Pulmonary artery endothelial cell (primary cell): ENCODE data around the gene ARID3C. TPM values are rescaled to one million over a fixed set of nuclear protein-coding genes. Genes with fewer than 3 reads are reported as not detected.

Source experiments
- DNase-seq: peaks from one replicate; pipeline ENCODE4 v3.0.0-alpha.2; 2011; ENCODE audit warnings: low read depth, low spot score
- total RNA-seq: library from RNA; depleted of rRNA; stranded (reverse); fragments of >200 nt; gene quantifications from 2 replicates; pipeline ENCODE4 v1.2.3, GENCODE V29; 2014

Gene ARID3C
- total RNA-seq, 1 donor from 2014 or later: 0.13 TPM

DNA sequence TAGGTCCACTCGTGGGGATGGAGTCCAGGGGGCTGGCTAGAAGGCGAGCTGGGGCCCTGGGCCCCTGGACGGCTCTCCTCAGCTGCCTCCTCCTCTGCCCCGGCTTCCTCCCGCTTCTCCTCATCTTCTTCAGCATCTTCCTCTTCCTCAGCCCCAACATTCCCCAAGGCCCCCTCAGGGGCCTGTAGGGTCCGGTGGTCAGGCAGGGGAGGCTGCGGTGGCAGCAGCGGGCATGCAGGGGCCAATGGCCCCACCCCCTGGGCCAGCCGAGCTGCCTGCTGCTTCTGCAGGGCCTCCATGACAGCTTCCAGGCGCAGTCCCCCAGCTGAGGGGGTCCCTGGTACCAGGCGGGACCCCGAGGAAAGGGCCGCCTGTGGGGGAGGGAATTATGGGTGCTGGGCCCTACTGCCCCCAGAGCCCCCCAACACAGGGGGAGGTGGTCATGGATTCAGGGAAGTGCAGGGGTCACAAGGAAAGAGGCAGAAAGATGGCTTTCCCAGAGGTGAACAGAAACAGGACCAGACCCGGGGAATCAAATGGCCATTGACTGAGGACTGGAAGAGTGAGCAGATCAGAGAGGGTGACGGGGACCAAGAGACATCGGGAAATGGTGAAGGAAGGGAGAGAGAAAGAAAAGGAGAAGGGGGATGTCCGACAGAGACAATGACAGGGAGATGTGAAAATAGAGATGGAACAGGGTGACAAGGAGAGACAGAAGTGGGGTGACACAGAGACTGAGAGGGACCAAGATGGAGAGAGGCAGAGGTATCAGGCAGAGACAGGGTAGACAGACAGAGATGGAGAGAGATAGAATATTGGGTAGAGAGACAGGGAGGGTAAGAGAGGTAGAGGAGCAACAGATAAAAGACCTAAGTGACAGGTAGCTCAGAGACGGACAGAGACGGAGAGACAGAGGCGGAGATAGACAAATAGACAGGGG lies 880 bp downstream of the ARID3C start:
- DNase-seq: no peak

DNA sequence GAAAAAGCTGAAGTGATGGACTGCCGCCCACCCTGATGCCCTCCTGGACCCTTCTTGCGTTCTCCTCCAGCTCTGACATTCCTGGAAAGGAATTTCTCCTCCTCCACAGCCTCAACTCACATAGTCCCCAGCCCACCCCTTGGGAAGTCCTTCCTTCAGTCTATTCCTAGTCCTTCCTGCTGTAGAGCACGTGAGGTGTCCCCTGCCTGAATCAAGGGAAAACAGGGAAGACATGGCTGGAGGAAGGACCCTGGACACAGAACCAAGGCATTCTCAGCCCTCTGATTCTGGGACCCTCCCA lies 3.7 kb downstream of the ARID3C start:
- no peak for DNase-seq

DNA sequence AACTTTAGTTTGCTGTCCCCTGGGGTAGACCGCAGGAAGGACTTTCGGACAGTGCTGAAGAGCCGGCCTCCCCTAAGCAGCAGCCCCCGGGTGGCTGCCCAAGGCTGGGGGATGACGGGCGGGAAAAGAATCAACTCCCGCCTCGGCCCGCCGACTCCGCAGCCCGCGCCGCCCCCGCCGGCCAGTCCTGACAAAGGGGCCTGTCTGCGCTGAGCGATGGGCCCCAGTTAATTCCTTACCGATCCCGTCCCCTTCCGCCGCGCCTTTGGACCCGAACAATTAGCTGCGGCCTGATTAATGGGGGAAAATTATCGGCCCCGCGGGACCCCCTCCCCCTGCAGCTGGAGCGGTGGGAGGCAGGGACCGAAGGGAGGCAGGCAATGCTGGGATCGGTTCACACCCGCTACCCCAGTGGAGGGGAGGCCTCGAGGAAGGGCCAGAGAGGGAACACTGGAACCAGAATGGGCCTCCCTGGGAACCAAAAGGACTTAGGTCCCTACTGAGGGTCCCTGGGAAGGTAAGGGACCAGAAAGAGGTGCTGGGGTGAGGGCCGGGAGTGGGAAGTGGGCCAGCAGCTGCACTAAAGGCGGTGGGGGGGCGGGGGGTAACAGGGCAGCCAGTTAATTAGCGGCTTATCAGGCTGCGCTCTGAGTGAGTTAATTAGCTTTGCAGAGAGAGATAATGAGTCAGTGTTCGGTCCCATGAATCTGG lies 4.2 kb downstream of the ARID3C start:
- no peak for DNase-seq

DNA sequence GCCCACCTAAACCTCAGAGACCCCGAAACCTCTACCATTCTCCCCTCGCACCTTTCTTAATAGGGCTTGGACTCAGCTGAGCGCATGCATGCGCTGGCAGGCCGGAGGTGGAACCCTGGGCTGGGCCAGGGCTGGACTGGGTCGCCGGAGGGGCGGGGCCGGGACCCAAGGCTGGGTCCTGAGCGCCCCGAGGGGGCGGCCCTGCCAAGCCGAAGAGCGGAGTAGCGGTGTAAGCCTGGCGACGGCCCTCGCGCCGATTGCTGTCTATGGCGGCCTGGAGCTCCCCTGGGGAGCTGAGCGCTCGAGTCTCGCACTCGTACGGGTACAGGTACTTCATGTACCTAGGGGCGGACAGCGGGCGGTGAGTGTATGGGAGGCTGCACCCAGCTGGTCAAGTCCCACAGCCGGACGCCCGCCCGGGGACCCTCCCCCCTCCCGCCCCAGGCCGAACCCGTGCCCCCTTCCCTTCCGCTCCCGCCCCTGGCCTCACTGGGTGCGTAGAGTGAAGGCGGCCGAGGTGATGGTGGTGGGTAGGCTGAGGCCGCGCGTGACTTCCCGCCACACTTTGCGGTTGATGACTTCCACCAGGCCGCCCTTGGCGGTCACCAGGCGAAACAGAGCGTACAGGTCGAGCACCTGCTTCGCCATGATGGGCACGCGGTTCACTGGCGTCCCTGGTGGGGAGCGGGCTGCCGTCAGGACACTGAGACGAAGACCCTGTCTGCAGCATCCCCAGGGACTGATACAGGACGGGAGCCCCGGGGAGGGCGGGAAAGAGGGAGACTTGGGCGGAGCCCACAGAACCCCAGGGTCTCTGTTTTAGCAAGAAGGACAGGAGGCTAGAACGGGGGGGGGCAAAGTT lies 5.3 kb downstream of the ARID3C start:
- no peak for DNase-seq

DNA sequence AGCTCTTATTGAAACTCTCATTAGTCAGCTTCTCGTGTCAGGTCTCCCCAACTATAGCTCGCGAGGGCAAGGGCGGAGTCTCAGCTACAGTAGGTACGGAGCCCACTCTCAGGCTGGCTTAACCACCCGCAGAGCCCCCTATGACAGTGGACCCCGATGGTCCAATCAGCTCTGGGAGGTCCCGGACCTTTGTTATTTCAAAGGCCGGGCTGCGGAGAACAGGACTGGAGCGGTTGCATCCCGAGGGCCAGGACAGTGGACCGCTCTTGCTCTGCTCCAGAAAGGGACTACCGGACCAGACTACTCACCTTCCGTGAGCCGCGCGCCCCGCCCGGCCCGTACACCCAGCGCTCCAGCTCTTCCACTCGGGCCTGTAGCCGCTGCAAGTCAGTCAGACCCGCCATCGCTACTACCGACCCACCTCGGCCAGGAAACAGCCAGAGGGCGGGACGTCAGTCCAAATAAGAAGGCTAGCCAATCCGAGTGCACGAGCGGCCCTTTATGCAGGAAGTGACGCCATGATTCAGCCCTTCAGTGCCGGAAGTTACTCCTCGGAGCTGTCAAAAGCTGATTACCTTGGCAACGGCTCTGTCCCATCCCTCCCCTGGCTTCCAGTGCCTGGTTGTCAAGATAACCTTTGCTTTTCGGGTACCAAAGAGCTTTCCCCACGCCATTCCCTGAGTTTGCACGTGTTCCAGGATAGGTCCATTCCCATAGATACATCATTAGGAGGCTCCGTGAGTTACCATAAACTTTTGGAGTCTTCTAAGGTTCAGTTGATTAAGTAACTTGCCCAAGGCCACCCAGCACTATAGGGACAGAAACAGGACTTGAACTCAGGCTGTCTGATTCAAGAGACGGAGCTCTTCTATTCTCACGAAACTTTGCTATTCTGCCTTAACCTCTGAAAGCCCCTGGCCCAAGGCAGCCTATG lies 8.5 kb downstream of the ARID3C start, which contains the start of gene DCTN3:
DCTN3 (minus strand) TSS at position 435 of the 934 bp plus-strand sequence; CDS start at position 404, 31 bp downstream.
- DNase-seq: peak; percentile 83

DNA sequence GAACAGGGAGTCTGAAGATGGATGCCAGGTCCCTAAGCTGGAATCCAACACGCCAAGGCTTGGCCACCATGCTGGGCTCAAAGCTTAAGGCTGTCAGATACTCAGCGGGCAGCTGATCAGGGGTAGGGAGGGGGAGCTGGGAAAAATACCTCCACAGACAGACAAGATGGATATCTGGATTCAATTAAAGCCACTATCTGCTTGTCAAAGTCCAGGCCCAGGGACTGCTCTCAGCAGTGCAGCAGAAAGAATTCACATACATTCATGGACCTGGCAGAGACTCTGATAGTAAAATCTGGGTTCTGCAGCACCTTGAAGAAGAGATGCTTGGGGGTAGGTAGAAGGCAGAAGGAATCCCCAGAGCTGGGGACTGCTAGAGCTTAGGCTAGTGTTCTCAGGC lies 13.7 kb downstream of the ARID3C start:
- no peak for DNase-seq

DNA sequence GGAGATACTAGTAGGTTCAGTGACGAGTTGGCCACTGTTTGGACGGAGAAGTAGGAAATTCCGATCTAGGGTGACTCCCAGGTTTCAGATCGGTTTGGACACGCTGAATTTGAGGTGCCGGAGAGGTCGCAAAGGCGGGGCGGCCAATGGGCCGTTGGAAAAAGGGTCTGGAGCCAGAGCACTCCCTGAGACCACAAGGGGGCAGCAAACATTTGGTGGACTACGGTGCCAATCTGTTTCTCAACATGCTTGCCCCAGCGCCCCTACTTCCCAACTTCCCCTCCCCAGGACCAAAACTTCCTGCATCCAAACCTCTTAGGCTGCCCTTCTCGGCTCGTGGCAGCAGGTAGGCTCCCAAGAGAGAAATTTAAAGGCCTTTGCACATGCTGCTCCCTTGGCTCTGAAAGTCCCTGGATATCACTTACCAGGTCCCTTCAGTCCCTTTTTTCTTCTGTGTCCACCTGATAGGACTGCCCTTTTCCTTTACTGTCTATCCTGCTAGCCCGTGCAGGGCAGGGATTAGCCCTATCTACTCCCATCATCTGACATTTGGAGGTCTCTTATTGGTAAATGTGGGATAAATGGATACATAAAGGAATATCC lies 16.0 kb downstream of the ARID3C start:
- DNase-seq: peak; percentile 35

DNA sequence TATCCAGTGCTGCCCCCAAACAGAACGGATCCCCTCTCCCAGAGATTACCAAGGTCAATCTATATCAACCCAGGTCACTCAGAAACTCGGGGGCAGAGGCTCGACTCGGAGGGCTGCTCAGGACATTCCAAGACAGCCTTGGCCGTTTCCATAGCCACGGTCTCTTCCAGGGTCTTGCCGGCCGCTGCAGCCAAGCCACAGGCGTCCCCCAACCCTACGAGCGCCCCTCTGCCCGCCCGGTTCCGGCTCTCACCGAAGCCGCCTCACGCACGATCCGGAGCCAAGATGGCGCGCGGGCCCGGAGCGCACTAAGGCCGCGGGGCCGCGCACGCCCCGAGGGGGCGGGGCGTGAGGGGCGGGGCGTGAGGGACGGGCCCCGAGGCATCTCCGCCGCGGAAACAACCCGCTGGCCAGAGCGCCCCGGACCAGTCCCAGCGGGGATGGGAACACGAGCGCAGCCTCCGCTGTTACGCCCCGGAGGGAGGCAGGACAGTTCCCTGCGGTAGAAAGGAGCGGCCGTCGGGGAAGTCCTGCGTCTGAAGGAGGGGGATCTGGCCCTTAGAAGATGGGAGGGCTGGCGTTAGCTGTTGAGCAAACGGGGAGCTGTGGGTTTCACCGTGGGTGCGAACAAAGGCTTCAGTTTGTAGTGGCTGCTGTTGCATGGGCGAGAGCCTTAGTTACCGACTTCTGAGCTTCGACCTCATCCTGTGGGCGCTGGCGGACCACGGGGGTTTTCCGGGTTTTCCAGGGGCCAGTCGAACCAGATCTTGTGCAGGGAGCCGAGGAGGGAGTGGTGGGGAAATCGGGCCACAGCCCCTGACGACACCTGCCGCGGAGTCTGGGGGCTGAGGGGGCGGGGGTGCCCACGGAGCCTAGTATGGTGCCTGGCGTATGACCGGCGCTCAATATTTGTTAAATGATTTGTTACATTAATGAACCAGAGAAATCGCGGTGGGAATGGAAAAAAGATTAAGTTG lies 16.8 kb downstream of the ARID3C start, which contains the start of gene RPP25L:
RPP25L (minus strand) TSS at position 287 of the 977 bp plus-strand sequence. CDS start 801 bp downstream, outside the sequence.
- DNase-seq: peak; percentile 36

DNA sequence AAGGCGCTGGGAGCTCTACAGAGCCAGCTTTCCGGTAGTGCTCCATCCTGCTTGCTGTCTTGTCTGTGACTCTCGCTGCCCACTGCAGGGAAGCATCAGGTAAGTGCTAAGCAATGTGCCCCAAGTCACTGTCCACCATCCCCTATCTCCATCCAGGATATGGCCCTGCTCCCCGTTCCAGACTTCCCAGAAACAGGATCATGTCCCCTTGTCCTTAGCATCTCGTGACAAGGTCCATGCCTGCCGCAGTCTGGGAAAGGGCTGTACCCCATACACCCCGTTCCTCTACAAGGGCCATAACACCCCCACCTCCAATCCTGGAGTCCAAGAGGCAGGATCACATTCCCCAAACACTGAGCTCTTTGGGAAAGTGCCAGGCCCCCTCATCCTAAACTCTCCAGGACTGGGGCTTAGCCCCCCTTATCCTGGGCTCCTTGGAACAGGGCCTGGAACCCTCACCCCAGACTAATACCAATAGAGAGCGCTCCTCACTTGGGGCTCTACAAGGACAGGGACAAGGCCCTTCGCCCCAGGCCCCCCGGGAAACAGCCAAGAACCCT lies 17.5 kb downstream of the ARID3C start:
- no peak for DNase-seq

DNA sequence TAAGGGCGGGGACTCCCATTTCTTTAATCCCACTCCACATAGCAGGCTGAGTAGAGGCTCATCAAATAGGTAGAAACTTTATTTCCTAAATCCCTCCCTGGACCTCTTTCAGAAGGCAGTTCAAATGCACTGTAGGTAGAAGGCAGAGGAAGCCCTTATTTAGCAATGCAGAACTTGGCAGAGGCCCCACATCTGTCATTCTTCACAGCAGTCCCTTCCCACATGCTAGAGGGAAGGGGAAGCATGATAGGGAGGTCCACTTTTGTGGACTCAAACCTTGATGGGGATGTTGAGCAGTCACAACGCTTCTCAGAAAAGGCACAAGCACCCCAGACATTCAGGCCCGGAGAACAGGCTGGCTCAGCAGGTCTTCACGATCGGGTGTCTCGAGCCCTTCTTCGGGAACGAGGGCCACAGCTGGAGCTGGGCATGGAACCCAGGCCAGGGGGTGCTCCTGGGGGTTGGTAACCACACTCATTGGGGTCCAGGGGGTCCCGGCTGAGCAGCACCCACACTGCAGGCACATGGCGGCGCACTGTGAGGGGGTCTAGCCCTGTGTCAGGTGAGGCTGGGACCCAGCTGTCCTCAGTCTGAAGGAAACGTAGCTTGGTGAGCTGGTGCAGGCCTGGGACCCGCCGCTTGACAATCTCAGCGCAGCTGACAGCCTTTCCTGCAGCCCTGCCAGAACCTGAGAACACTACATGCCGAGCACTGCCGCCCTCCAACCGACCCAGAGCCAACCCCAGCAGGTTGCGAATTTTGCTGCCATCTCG lies 18.2 kb downstream of the ARID3C start:
- no peak for DNase-seq

DNA sequence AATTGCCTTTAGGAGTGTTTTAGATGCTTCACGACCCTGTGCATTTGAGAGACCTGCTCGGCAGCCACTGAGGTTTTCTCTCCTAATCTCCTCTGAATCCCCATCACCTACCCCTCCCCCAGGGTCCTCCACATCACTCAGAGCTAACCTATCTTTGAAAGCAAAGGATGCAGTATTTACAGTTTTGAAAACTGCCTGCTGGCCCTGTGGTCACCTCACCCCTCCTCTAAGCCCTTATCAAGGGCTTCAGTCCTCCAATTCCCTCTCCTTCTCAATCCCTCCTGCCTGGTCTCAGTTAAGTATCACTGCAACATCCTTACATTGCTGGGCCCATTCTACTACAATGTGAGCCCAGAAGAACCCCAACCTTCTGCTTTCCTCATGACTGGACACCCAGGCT lies 21.5 kb downstream of the ARID3C start:
- no peak for DNase-seq

DNA sequence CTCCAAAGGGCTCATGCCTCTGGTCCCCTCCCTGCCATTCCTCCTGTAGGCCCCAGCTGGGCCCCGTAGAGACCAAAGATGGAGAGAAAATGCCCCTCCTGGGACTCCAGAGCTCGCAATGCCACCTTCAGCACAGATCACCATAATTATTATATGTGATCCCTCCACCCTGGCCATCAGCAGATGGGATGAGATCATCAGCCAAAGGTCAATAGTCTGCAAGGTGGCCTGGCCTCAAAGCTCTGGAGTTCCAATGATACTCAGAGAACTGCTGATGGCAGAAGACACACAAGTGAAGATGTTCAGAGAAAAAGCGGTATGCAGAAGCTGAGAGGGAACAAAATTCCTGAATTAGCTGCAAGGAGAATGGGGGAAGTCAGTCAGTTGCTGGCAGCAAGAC lies 22.0 kb downstream of the ARID3C start:
- no peak for DNase-seq

DNA sequence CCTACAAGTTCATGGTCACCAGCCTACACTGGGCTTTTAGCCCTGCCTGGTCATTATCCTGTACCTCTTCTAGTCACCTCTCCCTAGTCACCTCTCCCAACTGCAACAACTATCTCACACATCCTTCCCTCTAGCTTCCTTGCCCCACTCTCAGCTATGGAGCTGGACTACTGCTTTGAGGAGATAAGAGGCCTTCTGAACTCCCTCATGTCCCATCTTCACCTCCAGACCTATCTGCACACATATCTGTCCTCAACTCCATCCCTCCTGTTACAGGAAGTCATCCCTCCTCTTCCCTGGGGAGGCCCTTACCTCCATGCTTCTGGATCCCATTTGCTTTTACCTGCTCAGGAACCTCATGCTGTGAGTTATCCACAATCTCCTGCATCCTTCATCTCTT lies 22.7 kb downstream of the ARID3C start:
- no peak for DNase-seq

DNA sequence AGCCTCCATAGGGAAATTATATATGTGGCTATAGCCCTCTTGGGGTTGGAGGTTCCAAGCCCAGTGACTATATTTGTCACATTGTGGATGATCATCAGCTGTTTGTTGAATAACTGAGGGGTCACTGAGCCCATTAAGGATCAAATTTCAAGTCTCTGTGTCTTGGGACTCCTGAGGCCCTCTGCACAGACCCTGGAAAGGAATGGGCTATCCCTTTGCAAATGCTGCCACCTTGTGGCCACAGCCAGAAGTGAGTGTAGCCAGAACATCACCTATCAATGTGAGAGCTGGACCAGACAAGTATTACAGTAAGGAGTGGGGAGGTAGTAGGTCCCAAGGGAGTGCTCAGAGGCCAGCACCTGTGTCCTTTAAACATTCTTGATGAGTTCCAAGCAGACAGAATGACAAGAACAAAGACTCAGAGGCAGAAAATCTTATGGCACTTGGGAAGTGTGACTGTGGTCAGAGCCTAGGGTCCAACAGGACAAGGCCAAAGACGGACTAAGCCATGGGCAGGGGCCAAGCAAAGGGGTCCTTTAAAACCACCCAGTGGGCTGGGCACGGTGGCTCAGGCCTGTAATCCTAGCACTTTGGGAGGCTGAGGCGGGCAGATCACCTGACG lies 25.1 kb downstream of the ARID3C start:
- no peak for DNase-seq

DNA sequence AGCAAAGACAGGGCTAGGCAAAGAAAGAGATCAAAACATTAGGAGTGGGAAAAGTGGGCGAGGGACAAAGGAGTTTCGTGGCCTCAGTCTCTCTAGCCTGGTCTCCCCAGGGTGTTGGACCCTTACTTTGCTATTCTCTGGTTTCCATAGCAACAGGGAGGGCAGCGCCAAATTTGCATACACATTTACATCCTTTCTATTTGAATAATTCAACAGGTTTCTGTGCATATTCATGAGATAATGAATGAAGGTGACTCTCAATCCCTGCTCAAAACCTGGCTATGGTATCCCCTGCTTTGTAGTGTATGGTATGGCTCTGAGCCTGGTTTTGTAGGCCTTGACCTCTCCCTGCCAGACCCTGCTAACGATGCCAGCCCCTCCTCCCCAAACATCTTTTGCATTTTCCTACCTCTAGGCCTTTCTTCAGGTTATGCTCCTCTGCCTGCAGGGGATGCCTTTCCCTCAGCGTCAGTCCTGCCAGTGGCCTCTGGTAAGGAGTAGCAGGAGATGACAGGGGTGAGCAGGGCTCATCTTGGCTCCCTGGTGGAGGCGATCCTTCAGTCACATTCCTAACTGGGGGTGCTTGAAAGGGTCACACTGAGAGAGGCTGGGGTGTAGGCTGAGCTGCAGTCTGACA lies 26.8 kb downstream of the ARID3C start:
- DNase-seq: no peak

DNA sequence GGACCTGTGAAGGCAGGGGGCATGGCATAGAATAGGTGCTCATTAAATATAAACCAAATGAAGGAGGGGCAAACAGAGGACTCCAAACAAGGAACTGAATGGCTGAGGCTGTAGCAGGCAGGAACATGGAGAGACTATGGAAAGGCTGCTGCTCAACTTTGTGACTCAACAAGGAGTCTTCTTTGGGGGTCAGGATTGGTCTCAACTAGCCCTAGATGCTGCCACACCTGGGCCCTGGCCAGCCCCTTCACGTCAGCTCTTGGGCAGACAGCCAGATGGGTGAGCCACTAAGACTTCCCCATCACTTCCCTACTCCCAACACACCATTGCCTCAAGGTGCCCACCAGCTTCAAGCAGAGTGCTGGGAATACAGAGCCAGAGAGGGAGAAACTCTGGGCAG lies 28.0 kb downstream of the ARID3C start:
- DNase-seq: no peak

DNA sequence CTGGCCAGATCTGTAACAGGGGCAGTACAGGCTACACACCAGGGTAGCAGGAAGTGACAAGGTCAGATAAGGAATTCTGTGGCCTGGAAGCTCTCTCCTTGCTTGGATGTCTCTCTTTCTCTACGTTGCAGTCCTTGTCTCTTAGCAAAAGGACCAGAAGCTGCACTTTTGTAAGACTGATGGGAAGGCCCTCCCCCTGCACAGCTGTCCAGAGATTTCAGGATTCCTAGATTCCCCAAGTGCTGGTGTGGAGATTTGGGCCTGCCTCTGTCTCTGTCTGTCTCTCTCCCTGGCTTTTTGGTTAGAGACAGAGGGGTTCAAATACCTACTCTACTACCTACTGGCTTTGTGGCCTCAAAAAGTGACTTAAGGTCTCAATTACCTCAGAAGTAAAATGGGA lies 29.3 kb downstream of the ARID3C start:
- DNase-seq: no peak
